ENCODE data around the gene CEACAM7.

The CEACAM7 gene

DNA sequence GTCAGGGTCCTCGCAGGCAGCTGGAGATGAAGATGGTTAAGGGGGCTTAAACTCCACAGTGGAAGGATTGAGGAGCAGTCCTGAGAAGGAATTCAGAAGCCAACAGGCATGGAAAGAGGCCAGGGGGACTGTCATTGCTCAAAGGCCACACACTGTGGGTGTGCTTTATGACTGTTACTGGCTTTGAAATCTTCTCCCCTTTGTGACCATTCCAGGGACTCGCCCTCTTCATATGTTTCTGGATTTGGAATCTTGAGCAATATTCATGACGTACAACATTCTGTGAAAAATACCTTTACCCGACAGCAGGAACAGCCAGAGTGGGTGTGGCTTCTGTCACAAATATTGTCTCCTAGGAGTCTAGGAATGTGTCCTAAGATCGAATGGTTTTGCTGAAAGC, 16.6 kb downstream of the CEACAM7 start:
- no peak for ATAC-seq
- TF ChIP-seq, protein P1, sequence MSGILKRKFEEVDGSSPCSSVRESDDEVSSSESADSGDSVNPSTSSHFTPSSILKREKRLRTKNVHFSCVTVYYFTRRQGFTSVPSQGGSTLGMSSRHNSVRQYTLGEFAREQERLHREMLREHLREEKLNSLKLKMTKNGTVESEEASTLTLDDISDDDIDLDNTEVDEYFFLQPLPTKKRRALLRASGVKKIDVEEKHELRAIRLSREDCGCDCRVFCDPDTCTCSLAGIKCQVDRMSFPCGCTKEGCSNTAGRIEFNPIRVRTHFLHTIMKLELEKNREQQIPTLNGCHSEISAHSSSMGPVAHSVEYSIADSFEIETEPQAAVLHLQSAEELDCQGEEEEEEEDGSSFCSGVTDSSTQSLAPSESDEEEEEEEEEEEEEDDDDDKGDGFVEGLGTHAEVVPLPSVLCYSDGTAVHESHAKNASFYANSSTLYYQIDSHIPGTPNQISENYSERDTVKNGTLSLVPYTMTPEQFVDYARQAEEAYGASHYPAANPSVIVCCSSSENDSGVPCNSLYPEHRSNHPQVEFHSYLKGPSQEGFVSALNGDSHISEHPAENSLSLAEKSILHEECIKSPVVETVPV (CRISPR knock-in tag; IDR thresholded peaks at IDR 0.05) = no peak
- TF ChIP-seq ZFP3 (CRISPR knock-in tag; IDR thresholded peaks at IDR 0.05) = no peak
- no peak for TF ChIP-seq PPARA (CRISPR knock-in tag; IDR thresholded peaks at IDR 0.05; ENCODE audit: borderline replicate concordance)
- TF ChIP-seq OSR1 (CRISPR knock-in tag; IDR thresholded peaks at IDR 0.05) = no peak
- TF ChIP-seq TCF4 (CRISPR knock-in tag; IDR thresholded peaks at IDR 0.05; ENCODE audit: borderline replicate concordance) = no peak
- TF ChIP-seq, protein P2, sequence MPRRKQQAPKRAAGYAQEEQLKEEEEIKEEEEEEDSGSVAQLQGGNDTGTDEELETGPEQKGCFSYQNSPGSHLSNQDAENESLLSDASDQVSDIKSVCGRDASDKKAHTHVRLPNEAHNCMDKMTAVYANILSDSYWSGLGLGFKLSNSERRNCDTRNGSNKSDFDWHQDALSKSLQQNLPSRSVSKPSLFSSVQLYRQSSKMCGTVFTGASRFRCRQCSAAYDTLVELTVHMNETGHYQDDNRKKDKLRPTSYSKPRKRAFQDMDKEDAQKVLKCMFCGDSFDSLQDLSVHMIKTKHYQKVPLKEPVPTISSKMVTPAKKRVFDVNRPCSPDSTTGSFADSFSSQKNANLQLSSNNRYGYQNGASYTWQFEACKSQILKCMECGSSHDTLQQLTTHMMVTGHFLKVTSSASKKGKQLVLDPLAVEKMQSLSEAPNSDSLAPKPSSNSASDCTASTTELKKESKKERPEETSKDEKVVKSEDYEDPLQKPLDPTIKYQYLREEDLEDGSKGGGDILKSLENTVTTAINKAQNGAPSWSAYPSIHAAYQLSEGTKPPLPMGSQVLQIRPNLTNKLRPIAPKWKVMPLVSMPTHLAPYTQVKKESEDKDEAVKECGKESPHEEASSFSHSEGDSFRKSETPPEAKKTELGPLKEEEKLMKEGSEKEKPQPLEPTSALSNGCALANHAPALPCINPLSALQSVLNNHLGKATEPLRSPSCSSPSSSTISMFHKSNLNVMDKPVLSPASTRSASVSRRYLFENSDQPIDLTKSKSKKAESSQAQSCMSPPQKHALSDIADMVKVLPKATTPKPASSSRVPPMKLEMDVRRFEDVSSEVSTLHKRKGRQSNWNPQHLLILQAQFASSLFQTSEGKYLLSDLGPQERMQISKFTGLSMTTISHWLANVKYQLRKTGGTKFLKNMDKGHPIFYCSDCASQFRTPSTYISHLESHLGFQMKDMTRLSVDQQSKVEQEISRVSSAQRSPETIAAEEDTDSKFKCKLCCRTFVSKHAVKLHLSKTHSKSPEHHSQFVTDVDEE (CRISPR knock-in tag; IDR thresholded peaks at IDR 0.05) = no peak
- TF ChIP-seq ZFP30 (CRISPR knock-in tag; IDR thresholded peaks at IDR 0.05) = no peak
- no peak for TF ChIP-seq ZNF70 (CRISPR knock-in tag; IDR thresholded peaks at IDR 0.05)
- no peak for TF ChIP-seq ZNF8 (CRISPR knock-in tag; IDR thresholded peaks at IDR 0.05)
- no peak for TF ChIP-seq CSDC2 (CRISPR knock-in tag; IDR thresholded peaks at IDR 0.05)
- TF ChIP-seq, protein P3, sequence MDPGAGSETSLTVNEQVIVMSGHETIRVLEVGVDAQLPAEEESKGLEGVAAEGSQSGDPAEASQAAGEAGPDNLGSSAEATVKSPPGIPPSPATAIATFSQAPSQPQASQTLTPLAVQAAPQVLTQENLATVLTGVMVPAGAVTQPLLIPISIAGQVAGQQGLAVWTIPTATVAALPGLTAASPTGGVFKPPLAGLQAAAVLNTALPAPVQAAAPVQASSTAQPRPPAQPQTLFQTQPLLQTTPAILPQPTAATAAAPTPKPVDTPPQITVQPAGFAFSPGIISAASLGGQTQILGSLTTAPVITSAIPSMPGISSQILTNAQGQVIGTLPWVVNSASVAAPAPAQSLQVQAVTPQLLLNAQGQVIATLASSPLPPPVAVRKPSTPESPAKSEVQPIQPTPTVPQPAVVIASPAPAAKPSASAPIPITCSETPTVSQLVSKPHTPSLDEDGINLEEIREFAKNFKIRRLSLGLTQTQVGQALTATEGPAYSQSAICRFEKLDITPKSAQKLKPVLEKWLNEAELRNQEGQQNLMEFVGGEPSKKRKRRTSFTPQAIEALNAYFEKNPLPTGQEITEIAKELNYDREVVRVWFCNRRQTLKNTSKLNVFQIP (CRISPR knock-in tag; IDR thresholded peaks at IDR 0.05; ENCODE audit: borderline replicate concordance, low read depth) = no peak
- TF ChIP-seq, protein P4, sequence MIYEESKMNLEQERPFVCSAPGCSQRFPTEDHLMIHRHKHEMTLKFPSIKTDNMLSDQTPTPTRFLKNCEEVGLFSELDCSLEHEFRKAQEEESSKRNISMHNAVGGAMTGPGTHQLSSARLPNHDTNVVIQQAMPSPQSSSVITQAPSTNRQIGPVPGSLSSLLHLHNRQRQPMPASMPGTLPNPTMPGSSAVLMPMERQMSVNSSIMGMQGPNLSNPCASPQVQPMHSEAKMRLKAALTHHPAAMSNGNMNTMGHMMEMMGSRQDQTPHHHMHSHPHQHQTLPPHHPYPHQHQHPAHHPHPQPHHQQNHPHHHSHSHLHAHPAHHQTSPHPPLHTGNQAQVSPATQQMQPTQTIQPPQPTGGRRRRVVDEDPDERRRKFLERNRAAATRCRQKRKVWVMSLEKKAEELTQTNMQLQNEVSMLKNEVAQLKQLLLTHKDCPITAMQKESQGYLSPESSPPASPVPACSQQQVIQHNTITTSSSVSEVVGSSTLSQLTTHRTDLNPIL (CRISPR knock-in tag; IDR thresholded peaks at IDR 0.05; ENCODE audit: low read depth) = no peak
- TF ChIP-seq ARNTL (CRISPR knock-in tag; IDR thresholded peaks at IDR 0.05; ENCODE audit: borderline replicate concordance, low read depth) = no peak
- no peak for TF ChIP-seq ISL1 (CRISPR knock-in tag; IDR thresholded peaks at IDR 0.05)
- TF ChIP-seq TOX (CRISPR knock-in tag; IDR thresholded peaks at IDR 0.05; ENCODE audit: borderline replicate concordance) = no peak
- no peak for TF ChIP-seq ESRRG (CRISPR knock-in tag; IDR thresholded peaks at IDR 0.05)

DNA sequence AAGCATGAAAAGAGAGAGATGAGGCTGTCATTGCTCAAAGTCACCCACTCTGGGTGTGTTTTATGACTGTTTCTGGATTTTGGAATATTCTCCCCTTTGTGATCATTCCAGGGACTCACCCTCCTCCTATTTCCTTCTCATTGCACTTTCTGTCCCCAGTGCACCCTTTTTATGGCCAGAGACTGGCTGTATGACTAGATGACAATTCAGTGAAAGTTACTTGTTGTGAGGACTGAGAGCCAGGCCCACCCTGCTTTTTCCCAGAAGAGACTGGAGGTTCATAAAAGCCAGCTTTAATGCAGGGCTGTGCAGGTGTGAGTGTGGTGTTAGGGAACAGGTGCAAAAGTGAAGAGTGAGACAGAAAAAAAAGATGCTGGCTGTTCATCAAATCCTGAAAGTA, 17.3 kb downstream of the CEACAM7 start:
- no peak for ATAC-seq
- TF ChIP-seq PPARA (CRISPR knock-in tag; IDR thresholded peaks at IDR 0.05; ENCODE audit: borderline replicate concordance) = no peak

DNA sequence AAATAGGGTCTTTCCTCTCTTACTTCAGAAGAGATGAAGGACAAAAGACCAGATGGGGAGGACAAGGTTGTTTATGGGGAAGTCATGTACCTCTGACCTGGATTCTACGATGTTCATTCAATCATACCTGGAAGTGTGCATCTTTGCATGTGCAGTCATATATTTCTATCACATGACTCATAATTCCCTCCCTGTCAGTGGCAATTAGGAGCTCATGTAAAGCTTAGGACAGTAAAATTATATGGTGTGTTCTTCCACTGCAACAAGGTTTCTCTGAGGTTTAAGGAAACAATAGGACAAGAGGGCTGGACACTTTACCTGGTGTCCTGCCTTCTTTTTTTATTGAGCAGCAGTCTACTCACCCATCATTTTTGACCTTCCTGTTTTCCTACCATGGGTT, 19.8 kb downstream of the CEACAM7 start:
- TF ChIP-seq OSR1 (CRISPR knock-in tag; IDR thresholded peaks at IDR 0.05) = no peak
- no peak for TF ChIP-seq TOX (CRISPR knock-in tag; IDR thresholded peaks at IDR 0.05; ENCODE audit: borderline replicate concordance)
- TF ChIP-seq ZNF8 (CRISPR knock-in tag; IDR thresholded peaks at IDR 0.05) = no peak
- TF ChIP-seq ISL1 (CRISPR knock-in tag; IDR thresholded peaks at IDR 0.05) = no peak
- no peak for TF ChIP-seq RARB (CRISPR knock-in tag; IDR thresholded peaks at IDR 0.05)
- TF ChIP-seq, protein P2 (CRISPR knock-in tag; IDR thresholded peaks at IDR 0.05) = no peak
- no peak for ATAC-seq

DNA sequence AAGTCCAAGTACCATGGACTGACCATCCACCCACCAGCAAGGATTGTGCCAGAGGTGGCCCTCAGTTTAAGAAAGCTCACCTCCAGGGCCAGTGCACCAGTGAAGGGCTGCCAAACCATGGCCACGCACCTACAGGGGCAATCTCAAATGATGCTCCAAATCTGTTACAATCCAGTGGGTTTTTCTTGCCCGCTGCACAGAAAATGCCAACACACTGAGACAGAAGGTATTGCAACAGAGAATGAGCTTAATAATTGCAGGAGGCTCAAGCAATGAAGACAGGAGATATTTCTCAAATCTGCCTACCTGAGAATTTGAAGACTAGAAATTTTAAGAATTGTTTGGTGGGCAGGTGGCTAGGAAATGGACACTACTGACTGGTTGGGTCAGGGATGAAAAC, 22.0 kb downstream of the CEACAM7 start:
- no peak for ATAC-seq
- TF ChIP-seq ARNTL (CRISPR knock-in tag; IDR thresholded peaks at IDR 0.05; ENCODE audit: borderline replicate concordance, low read depth) = no peak
- no peak for TF ChIP-seq ZFP3 (CRISPR knock-in tag; IDR thresholded peaks at IDR 0.05)
- no peak for TF ChIP-seq ESRRG (CRISPR knock-in tag; IDR thresholded peaks at IDR 0.05)
- no peak for TF ChIP-seq RARB (CRISPR knock-in tag; IDR thresholded peaks at IDR 0.05)
- no peak for TF ChIP-seq ISL1 (CRISPR knock-in tag; IDR thresholded peaks at IDR 0.05)
- no peak for TF ChIP-seq BACH2 (CRISPR knock-in tag; IDR thresholded peaks at IDR 0.05; ENCODE audit: borderline replicate concordance)
- TF ChIP-seq, protein P1 (CRISPR knock-in tag; IDR thresholded peaks at IDR 0.05) = no peak
- TF ChIP-seq, protein P2 (CRISPR knock-in tag; IDR thresholded peaks at IDR 0.05) = no peak
- TF ChIP-seq GLIS3 (CRISPR knock-in tag; IDR thresholded peaks at IDR 0.05) = no peak
- TF ChIP-seq SNAI2 (CRISPR knock-in tag; IDR thresholded peaks at IDR 0.05) = no peak
- TF ChIP-seq ZNF565 (CRISPR knock-in tag; conservative IDR thresholded peaks at IDR 0.05; ENCODE audit: low read depth) = no peak
- no peak for TF ChIP-seq ZFP30 (CRISPR knock-in tag; IDR thresholded peaks at IDR 0.05)
- TF ChIP-seq ZNF8 (CRISPR knock-in tag; IDR thresholded peaks at IDR 0.05) = no peak

Data from SK-N-SH treated with all-trans-retinoic acid at 6 μM for 48 hours (cell line).